NB4 (cell line): Measurements from ENCODE around the gene CDK14.

ENCODE experiments used
- DNase-seq: peaks from one replicate; pipeline ENCODE4 v3.0.0; 2010; ENCODE audit warnings: low read depth
- H3K4me3 ChIP-seq: one replicate; pipeline ENCODE4 v1.5.1; 2011; ENCODE audit warnings: mild to moderate bottlenecking, low read depth, low read length, moderate library complexity
- MYC ChIP-seq: IDR thresholded peaks from 2 replicates; pipeline ENCODE4 v1.6.1; 2011; ENCODE audit warnings: low read depth, low read length
- POLR2A ChIP-seq: IDR thresholded peaks from 2 replicates; pipeline ENCODE4 v1.6.1; 2011; ENCODE audit warnings: mild to moderate bottlenecking; ENCODE audit not compliant: insufficient read length; ENCODE audit errors: extremely low read depth
- TF ChIP-seq, protein P1 (sequence below): IDR thresholded peaks from one replicate; pipeline ENCODE4 v1.5.1; 2012; ENCODE audit warnings: low read depth, low read length
- TF ChIP-seq, protein P2 (sequence below): IDR thresholded peaks from 2 replicates; pipeline ENCODE4 v1.6.1; 2011; ENCODE audit warnings: low read depth, low read length

The CDK14 gene

DNA sequence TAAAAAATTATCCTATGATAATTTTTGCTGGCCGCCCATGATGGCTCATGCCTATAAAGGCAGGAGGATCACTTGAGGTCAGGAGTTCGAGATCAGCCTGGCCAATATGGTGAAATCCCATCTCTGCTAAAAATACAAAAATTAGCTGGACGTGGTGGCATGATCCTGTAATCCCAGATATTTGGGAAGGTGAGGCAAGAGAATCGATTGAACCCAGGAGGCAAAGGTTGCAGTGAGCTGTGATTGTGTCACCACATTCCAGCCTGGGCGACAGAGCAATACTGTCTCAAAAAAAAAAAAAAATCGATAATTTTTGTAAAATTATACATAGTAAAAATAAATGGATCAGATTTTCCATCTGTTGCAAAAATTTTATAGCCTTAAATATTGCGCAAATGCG is 31.7 kb upstream of the CDK14 start:
- DNase-seq = no peak
- TF ChIP-seq, protein P1, sequence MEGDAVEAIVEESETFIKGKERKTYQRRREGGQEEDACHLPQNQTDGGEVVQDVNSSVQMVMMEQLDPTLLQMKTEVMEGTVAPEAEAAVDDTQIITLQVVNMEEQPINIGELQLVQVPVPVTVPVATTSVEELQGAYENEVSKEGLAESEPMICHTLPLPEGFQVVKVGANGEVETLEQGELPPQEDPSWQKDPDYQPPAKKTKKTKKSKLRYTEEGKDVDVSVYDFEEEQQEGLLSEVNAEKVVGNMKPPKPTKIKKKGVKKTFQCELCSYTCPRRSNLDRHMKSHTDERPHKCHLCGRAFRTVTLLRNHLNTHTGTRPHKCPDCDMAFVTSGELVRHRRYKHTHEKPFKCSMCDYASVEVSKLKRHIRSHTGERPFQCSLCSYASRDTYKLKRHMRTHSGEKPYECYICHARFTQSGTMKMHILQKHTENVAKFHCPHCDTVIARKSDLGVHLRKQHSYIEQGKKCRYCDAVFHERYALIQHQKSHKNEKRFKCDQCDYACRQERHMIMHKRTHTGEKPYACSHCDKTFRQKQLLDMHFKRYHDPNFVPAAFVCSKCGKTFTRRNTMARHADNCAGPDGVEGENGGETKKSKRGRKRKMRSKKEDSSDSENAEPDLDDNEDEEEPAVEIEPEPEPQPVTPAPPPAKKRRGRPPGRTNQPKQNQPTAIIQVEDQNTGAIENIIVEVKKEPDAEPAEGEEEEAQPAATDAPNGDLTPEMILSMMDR = no peak
- TF ChIP-seq, protein P2, sequence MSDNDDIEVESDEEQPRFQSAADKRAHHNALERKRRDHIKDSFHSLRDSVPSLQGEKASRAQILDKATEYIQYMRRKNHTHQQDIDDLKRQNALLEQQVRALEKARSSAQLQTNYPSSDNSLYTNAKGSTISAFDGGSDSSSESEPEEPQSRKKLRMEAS = no peak
- H3K4me3 ChIP-seq = no peak overlapping the region

DNA sequence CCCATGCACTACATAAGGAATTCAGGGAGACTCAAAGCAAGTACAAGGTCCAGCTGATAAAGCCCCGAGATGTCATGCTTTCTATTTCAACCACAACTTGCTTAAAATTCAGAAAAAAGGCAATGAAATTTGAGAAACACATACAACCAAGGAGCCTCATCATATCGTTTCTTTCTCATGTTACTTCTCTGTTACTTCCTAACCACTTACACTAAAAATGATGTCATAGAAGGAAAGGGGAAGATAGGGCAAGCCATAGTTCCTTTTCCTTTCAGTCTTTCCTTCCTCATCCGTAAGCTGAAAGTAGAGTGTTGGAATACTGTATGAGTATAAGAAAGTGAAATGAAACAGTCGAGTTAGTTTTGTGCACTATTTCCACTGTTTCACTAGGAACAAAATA is 27.9 kb upstream of the CDK14 start:
- DNase-seq = no peak
- TF ChIP-seq MYC (no peak), POLR2A (no peak)
- TF ChIP-seq, protein P2 = no peak
- TF ChIP-seq, protein P1 = no peak
- no peak overlapping the region for H3K4me3 ChIP-seq

DNA sequence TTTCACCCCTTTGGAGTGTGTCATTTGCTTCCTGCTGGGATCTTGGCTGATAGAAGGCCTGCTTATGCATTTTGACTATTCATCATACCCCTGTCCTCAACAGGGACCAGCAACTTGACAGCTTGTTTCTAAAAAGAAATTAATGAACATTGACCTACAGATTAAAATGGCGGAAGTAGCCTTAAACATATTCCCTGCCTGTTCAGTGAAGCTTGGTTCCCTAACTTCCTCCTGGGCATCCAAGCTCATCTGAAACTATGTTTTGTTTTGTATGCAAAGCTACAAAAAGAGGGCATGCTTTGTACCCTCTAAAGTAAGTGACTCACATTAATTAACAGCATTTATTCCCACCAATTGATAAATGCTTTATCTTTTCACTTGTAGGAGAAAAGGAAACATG is 26.8 kb upstream of the CDK14 start:
- no peak for DNase-seq
- TF ChIP-seq, protein P2 = no peak
- TF ChIP-seq, protein P1 = no peak
- no peak for TF ChIP-seq POLR2A
- no peak for TF ChIP-seq MYC
- no peak overlapping the region for H3K4me3 ChIP-seq

DNA sequence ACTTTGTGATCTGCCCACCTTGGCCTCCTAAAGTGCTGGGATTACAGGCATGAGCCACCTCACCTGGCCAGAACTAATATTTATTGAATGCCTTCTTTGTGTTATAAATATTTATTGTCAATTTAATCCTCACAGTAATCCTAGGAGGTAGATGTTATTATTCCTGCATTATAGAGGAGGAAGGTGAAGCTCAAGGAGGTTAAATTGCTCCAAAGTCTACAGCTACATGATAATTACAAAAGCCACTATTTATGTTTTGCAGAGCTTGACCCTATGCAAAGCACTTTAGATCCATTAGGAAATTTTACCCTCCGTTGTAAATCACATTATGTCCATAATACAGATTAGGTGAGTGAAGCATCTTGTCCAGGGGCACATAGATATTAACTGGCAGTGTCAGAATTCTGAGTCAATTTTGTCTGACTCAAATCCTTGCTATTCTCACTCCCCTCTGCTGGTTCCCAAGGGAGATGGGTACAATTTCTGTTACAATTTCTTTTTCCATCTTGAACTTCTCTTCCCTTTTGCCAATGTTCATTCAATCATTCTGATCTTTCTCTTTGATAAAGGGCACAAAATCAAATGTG is 25.7 kb upstream of the CDK14 start:
- H3K4me3 ChIP-seq = no peak overlapping the region
- DNase-seq = no peak
- TF ChIP-seq POLR2A = no peak
- TF ChIP-seq, protein P1 = no peak
- TF ChIP-seq, protein P2 = no peak
- TF ChIP-seq MYC = no peak

DNA sequence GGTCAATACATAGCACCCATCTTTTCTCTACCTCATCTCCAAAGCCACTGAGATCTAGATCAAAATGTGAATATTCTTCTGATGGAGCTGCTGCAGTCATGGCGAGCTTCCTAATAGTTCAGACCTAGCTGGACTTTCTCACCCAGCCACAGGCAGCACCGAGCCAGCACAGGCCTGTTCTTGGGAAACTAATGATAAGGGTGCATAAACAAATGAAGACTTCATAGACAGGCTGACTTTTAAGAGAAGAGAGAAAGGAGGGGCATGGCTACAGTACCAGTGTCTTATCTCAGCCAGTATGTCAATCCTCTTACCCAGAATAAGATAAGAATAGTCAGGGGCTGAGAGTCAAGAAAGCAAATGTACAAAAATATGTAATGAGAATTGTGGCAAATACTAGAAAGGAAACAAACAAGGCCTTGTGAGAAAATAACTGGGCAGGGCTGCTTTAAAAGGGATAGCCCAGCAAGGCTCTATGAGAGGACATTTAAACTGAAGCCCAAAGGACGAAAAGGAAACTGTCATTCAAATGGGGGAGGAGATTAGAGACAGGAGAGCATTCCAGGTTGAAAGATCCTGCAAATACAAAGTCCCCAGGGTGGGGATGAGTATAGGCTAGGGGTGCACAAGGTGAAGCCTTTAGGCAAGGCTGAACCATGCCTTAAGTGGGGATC is 21.8 kb upstream of the CDK14 start:
- DNase-seq = no peak
- no peak overlapping the region for H3K4me3 ChIP-seq
- TF ChIP-seq, protein P1 = no peak
- TF ChIP-seq POLR2A (no peak), MYC (no peak)
- TF ChIP-seq, protein P2 = no peak

DNA sequence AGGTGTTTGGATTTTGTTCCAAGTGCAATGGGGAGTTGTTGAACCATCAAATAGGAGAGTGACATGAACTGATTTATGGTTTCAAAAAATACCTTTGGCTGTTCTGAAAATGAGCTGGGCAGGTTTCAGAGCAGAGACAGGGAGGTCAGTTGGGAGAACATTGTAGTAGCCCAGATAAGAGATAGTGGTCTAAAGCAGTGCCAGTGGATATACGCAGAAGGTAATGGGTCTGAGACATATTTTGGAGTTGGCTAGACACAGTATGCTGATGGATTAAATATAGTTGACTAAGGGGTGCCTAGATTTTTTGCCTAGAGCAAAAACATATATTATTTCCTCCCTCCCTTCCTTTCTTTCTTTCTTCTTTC is 21.3 kb upstream of the CDK14 start:
- no peak for TF ChIP-seq POLR2A
- TF ChIP-seq MYC = no peak
- TF ChIP-seq, protein P2 = no peak
- TF ChIP-seq, protein P1 = no peak
- no peak overlapping the region for H3K4me3 ChIP-seq
- DNase-seq = no peak
